HFFc6 (cell line): ENCODE results near the gene LRRN2. TPM values are rescaled to one million over a fixed set of nuclear protein-coding genes. Genes with fewer than 3 reads are reported as not detected.

Experiments
- DNase-seq: peaks from one replicate; pipeline ENCODE4 v3.0.0-alpha.2; 2018
- H3K27ac Mint-ChIP-seq: 2 replicates; pipeline ENCODE4 v1.8.0; 2020; ENCODE audit warnings: mild to moderate bottlenecking, mixed read lengths
- H3K27me3 Mint-ChIP-seq: 2 replicates; pipeline ENCODE4 v1.8.0; 2021; ENCODE audit warnings: mild to moderate bottlenecking, moderate library complexity, mixed read lengths; ENCODE audit not compliant: insufficient read depth
- H3K36me3 Mint-ChIP-seq: 2 replicates; pipeline ENCODE4 v1.8.0; 2021; ENCODE audit warnings: low read depth, mixed read lengths
- H3K4me1 Mint-ChIP-seq: 2 replicates; pipeline ENCODE4 v1.8.0; 2020; ENCODE audit warnings: low read depth, mixed read lengths
- H3K4me3 Mint-ChIP-seq: 2 replicates; pipeline ENCODE4 v1.8.0; 2020; ENCODE audit warnings: mild to moderate bottlenecking, moderate library complexity, mixed read lengths
- H3K9me3 Mint-ChIP-seq: 2 replicates; pipeline ENCODE4 v1.8.0; 2020; ENCODE audit warnings: mild to moderate bottlenecking, mixed read lengths
- total RNA-seq, 6 experiments: library from RNA; stranded (reverse); fragmentation: NEBNext Ultra II Directional; extraction: Animal tissue kit (Norgen Biotek cat#: 25700); gene quantifications; 2 replicates in 1 of 6; 3 replicates in 5 of 6; pipeline ENCODE4 v1.2.3, GENCODE V29; 2021
- TF ChIP-seq, protein P1 (sequence below): fragments of 200-600 bp; sonication (generic); IDR thresholded peaks from 2 replicates; pipeline ENCODE4 v1.5.0; 2021; ENCODE audit warnings: antibody characterized with exemption, mild to moderate bottlenecking

LRRN2 gene
- total RNA-seq, 6 experiments from 2014 or later, result not detected

GRCh38 chr1:204726478-204726877, 40.9 kb upstream of the LRRN2 start:
- H3K27ac Mint-ChIP-seq, result no peak overlapping the region
- TF ChIP-seq, protein P1, sequence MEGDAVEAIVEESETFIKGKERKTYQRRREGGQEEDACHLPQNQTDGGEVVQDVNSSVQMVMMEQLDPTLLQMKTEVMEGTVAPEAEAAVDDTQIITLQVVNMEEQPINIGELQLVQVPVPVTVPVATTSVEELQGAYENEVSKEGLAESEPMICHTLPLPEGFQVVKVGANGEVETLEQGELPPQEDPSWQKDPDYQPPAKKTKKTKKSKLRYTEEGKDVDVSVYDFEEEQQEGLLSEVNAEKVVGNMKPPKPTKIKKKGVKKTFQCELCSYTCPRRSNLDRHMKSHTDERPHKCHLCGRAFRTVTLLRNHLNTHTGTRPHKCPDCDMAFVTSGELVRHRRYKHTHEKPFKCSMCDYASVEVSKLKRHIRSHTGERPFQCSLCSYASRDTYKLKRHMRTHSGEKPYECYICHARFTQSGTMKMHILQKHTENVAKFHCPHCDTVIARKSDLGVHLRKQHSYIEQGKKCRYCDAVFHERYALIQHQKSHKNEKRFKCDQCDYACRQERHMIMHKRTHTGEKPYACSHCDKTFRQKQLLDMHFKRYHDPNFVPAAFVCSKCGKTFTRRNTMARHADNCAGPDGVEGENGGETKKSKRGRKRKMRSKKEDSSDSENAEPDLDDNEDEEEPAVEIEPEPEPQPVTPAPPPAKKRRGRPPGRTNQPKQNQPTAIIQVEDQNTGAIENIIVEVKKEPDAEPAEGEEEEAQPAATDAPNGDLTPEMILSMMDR, result no peak
- H3K9me3 Mint-ChIP-seq, result no peaks in the 10 kb centered on the region
- no peak overlapping the region for H3K4me3 Mint-ChIP-seq
- peaks cover 30% of the 10 kb centered on the region for H3K27me3 Mint-ChIP-seq
- H3K4me1 Mint-ChIP-seq, result peaks cover 5% of the 10 kb centered on the region; the same call in 1 of the 2 replicates
- H3K36me3 Mint-ChIP-seq, result no peaks in the 10 kb centered on the region
- peak; percentile 13 for DNase-seq

DNA sequence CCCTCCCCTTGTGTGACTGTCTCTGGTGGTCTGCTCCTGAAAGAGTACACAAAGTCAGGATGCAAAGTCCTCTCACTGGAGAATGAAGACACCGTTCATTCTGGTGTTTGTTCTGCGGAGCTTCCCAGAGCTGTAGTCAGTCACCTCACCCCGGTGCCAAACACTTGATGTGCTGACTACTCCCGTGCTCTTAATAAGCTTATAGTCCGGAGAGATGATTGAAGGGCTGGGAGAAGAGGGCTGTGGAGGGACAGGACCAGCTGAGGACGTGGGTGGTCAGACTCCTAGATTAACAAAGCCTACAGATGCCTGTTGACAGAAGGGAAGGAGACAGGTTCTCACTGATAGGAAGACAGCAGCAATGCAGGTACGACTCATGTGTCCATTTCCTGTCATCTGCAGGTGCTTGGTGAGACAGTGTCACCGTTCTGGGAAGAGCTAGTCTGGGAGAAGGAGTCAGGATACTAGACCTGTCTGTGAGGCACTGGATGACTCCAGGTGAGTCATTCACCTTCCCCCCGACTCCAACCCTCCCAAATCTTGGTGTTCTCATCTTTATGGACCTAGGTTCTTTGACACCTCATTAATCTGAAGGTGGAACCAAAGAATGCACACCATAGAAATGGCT, 40.4 kb upstream of the LRRN2 start:
- no peaks in the 10 kb centered on the region for H3K9me3 Mint-ChIP-seq
- peaks cover 5% of the 10 kb centered on the region; the same call in 1 of the 2 replicates for H3K4me1 Mint-ChIP-seq
- peaks cover 26% of the 10 kb centered on the region for H3K27me3 Mint-ChIP-seq
- no peaks in the 10 kb centered on the region for H3K36me3 Mint-ChIP-seq
- no peak overlapping the region for H3K4me3 Mint-ChIP-seq
- no peak for DNase-seq
- H3K27ac Mint-ChIP-seq, result no peak overlapping the region
- TF ChIP-seq, protein P1, result no peak

DNA sequence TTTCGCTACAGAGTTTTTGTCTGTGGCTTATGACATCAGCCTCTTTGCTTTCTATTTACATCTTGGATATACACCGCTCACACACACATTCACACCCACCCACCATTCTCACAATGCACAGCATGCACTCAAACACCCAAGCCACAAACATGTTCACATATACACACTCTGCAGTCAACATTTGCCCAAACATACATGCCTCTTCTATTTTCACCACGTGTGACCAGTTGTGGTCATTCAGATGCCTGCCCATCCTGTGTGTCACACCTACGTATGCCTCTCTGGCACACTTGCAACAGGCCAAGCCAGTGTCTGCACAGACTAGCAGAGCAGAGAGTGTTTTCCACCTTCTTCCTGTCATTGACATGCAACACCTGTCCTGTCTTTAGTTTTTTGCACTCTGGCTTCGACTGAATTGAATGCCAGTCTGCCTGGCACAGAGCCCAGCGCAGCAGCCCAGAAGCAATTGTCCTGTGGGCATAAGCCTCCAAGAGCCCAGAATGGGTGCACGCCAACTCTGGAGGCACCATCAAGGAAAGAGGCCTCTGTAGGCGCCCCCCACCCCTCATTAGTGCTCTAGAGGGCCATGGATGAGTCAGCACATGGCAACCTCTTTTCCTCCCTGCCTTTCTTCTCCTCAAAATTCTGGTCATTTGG, 37.7 kb upstream of the LRRN2 start:
- Mint-ChIP-seq H3K4me1 (peaks cover 5% of the 10 kb centered on the region; the same call in 1 of the 2 replicates), H3K36me3 (no peaks in the 10 kb centered on the region), H3K27me3 (peaks cover 24% of the 10 kb centered on the region), H3K4me3 (no peak overlapping the region), H3K9me3 (no peaks in the 10 kb centered on the region), H3K27ac (no peak overlapping the region)
- TF ChIP-seq, protein P1, result no peak
- DNase-seq, result no peak

GRCh38 chr1:204721373-204722055, 36.0 kb upstream of the LRRN2 start:
- DNase-seq, result no peak
- no peaks in the 10 kb centered on the region for H3K36me3 Mint-ChIP-seq
- no peak overlapping the region for H3K4me3 Mint-ChIP-seq
- H3K4me1 Mint-ChIP-seq, result peaks cover 3% of the 10 kb centered on the region; the same call in 1 of the 2 replicates
- no peak overlapping the region for H3K27ac Mint-ChIP-seq
- TF ChIP-seq, protein P1, result no peak
- no peaks in the 10 kb centered on the region for H3K9me3 Mint-ChIP-seq
- H3K27me3 Mint-ChIP-seq, result peaks cover 26% of the 10 kb centered on the region

- H3K27me3 Mint-ChIP-seq, result peaks cover 35% of the 10 kb centered on the region
- no peak for DNase-seq
- TF ChIP-seq, protein P1, result no peak
- H3K27ac Mint-ChIP-seq, result no peak overlapping the region
- no peak overlapping the region for H3K4me3 Mint-ChIP-seq
- H3K9me3 Mint-ChIP-seq, result no peaks in the 10 kb centered on the region
- H3K4me1 Mint-ChIP-seq, result no peaks in the 10 kb centered on the region
- H3K36me3 Mint-ChIP-seq, result no peaks in the 10 kb centered on the region
Observed at GRCh38 chr1:204716660-204717059, 31.1 kb upstream of the LRRN2 start.
